Erythroblast (primary cell): ENCODE data around the gene SMC5.
A peak's percentile ranks its signal among the peaks of the same experiment; 100 is the strongest.

Experiments used
- DNase-seq, 2 experiments: peaks; one replicate each; lab custom pipeline; 2025; lab: John Stamatoyannopoulos, UW
- GATA1 ChIP-seq: IDR thresholded peaks from 2 replicates; pipeline ENCODE4 v1.6.1; 2011; ENCODE audit warnings: low read depth, mild to moderate bottlenecking, control low read depth, low read length, moderate library complexity
- POLR2A ChIP-seq: IDR thresholded peaks from 2 replicates; pipeline ENCODE4 v1.6.1; 2011; ENCODE audit warnings: mild to moderate bottlenecking, low read length

The SMC5 gene

DNA sequence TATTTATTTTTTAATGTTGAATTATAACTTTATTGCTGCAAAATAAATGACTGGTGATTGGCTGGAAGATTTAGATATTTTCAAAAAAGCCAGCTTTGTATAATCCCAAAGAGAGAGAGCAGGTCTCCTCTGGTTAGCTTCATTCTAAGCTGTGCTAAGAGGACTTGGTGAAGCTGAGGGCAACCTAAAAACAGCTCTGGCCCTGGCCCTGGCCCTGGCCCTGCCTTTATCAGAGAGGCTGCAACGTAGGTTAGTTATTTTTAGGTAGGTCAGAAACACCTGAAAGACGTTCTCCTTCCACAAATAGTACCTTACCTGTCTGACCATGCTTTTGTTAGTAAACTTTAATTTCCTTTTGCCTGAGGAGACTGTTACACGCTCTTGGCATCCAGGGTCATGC lies 97.0 kb downstream of the SMC5 start:
- DNase-seq = no peak
- TF ChIP-seq GATA1 (no peak), POLR2A (no peak)

- TF ChIP-seq POLR2A = no peak
- TF ChIP-seq GATA1 = no peak
- DNase-seq = no peak
These were observed 104.2 kb downstream of the SMC5 start for GRCh38 chr9:70362952-70363351.

GRCh38 chr9:70363760-70364159 lies 105.0 kb downstream of the SMC5 start:
- no peak for DNase-seq

GRCh38 chr9:70367305-70367930 lies 108.6 kb downstream of the SMC5 start:
- TF ChIP-seq POLR2A (no peak), GATA1 (no peak)
- DNase-seq = no peak

More at GRCh38 chr9:70363760-70364159, 105.0 kb downstream of the SMC5 start:
- TF ChIP-seq POLR2A (no peak), GATA1 (no peak)

GRCh38 chr9:70374962-70375618 lies 116.3 kb downstream of the SMC5 start:
- TF ChIP-seq POLR2A (no peak), GATA1 (no peak)

DNA sequence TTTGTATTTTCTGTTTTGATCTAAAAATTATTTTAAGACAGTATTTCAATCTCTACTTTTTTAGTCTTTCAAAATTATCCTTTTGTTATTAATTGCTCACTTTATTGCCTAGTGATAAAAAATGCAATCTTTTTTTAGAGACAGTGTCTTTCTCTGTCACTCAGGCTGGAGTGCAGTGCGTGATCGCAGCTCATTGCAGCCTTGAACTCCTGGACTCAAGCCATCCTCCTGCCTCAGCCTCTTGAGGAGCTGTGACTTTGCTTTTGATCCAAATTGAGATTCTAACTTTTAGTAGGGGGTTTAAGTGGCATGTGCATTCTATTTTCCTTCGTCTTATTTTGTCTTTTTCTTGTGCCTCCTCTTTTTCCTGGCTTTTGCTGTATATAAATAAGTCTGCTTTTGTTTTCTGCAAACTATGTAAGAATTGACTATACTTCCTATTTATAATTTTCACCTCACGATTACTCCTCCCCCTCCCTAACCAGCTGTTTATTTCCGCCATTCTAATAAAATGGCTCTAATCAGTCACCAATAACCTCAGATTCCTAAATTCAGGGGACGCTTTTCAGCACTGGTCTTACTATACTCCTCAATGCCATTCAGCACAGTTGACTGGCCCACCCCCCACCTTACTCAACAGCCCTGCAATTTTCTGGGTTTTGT lies 123.4 kb downstream of the SMC5 start:
- TF ChIP-seq POLR2A = no peak
- TF ChIP-seq GATA1 = no peak
- no peak for DNase-seq

More at GRCh38 chr9:70374962-70375618, 116.3 kb downstream of the SMC5 start:
- DNase-seq = no peak

GRCh38 chr9:70382709-70383605 lies 124.2 kb downstream of the SMC5 start:
- TF ChIP-seq POLR2A (no peak), GATA1 (no peak)

DNA sequence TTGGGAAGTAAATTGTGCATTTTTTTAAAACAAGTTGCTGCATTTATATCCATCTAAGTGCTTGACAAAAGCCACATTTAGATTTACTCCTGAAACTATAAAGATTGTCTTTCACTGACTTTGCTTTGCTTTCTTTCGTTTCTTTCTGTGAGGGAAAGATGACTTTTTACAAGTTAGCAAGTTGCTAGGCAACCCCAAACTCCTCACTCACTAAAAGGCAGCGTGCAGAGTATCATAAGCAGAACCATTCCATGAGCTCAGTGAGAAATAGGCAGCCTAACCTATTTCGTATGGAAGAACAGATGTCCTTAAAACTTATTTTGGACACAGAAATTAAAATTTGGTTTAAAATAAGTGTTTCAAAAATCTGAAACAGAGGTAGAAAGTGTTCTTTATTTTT lies 126.6 kb downstream of the SMC5 start:
- no peak for DNase-seq

More at GRCh38 chr9:70382709-70383605, 124.2 kb downstream of the SMC5 start:
- DNase-seq = no peak

GRCh38 chr9:70387663-70388062 lies 128.9 kb downstream of the SMC5 start:
- TF ChIP-seq GATA1 = no peak
- no peak for DNase-seq

More for the DNA sequence above, 126.6 kb downstream of the SMC5 start:
- no peak for TF ChIP-seq GATA1
- no peak for TF ChIP-seq POLR2A

GRCh38 chr9:70389188-70389587 lies 130.4 kb downstream of the SMC5 start:
- no peak for TF ChIP-seq POLR2A
- no peak for TF ChIP-seq GATA1
- DNase-seq = no peak

GRCh38 chr9:70389621-70390266 lies 131.0 kb downstream of the SMC5 start:
- no peak for TF ChIP-seq POLR2A
- no peak for TF ChIP-seq GATA1
- no peak for DNase-seq

DNA sequence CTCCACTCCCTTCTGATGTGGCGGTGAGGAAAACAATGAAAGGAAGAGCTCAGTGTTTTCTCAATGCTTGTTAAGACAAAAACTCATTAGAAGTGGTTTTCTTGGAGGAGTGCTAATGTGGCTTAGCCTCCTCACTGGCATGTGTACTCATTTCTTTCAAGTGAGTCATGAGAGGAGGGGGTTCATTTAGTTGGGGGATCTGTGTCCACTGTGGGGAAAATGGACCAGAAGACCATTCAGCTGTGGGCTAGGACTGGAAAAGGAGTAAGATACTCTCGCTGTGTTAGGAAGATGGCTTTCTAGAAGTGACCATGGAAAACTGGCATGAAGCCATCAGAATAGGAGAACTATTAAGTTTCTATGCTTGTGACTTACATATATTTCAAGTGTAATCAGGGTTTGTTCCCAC lies 132.2 kb downstream of the SMC5 start:
- no peak for DNase-seq
- TF ChIP-seq GATA1 (no peak), POLR2A (no peak)

GRCh38 chr9:70392189-70392588 lies 133.4 kb downstream of the SMC5 start:
- TF ChIP-seq GATA1 = no peak
- TF ChIP-seq POLR2A = no peak
- DNase-seq = peak in 1 of 2 experiments; percentile 27
